Measurements from ENCODE around the gene PSMC3.

PSMC3 gene

DNA sequence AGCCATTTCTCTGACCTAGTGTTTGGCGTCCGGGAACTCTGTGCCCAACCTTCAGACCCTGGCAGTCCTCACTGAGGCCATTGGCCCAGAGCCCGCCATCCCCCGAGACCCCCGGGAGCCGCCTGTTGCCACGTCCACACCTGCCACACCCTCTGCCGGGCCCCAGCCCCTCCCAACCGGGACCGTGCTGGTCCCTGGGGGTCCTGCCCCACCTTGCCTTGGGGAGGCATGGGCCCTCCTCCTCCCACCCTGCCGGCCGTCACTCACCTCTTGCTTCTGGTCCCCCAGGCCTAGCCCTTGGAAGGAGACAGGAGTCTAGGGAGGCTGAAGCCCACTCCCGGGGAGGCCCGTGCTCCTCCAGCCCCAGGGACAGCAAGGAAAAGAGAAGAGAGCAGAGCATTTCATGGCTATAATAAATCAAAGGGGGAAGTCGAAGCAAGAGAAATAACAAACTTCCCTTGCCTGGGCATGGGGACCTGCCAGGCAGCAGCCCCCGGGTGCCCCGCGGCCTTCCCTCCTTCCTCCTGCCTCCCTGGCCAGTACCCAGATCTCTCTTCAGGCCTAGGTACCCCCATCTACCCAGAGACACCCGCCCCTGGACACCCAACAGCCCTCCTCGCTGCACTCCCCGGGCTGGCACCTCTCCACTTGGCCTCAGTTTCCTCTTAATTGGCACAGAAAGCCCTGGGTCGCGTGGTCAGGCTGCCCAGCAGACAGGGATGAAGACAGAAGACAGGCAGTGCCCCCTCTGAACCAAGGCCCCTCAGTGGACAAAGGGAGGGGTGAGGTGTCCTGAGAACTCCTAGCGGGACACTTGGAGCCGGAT, 30.8 kb downstream of the PSMC3 start:
- DNase-seq, result no peak

- peak in 3 of 58 donors; percentile 22 to 37 (median 29) for DNase-seq
Measured at GRCh38 chr11:47394322-47395222, 31.7 kb downstream of the PSMC3 start.

DNA sequence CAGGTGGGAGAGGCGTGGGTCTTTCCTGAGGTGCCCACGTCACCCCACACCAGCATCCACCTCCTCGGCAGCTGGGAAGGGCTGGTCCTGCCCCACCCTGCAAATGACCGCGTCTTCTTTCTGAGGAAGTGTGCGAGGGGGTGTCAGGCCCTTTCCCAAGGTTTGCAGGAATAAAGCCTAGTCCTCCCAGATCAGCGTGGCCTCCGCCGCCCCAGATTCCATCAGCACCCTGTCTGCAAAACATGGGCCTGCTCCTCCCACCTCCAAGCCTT, 32.3 kb downstream of the PSMC3 start:
- DNase-seq, result no peak

- DNase-seq, result peak in 7 of 58 donors; percentile 23 to 73 (median 46)
Measured at GRCh38 chr11:47393163-47394049, 32.8 kb downstream of the PSMC3 start.

DNA sequence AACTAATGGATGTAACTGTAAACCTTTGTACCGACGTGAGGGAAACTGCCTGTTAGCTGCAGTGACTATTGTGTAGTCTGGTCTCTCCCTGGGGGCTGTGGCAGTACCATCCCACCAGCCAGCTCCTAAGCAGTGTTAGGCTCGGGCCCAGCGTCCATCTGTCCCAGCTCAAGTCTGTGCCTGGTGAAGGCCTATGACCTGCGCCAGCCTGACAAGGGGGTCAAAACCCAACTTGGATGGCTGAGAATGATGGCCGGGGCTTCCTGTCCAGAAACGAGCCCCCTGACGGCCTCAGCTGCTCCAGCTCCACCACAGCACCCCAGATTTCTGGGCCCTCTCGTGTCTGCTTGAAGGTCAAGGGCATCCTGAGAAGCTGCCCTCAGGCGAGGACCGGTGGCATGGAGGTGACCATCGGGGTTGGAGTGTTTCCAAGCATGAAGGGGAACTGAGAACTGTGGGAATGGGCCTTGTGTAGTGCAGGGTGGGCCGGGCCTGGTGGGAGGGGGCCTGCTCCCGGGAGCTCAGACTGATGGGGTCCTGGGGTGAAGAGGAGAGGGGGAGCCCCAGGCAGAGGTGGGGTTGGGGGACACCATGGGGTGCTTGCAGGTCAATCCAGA, 33.6 kb downstream of the PSMC3 start:
- no peak for DNase-seq

DNA sequence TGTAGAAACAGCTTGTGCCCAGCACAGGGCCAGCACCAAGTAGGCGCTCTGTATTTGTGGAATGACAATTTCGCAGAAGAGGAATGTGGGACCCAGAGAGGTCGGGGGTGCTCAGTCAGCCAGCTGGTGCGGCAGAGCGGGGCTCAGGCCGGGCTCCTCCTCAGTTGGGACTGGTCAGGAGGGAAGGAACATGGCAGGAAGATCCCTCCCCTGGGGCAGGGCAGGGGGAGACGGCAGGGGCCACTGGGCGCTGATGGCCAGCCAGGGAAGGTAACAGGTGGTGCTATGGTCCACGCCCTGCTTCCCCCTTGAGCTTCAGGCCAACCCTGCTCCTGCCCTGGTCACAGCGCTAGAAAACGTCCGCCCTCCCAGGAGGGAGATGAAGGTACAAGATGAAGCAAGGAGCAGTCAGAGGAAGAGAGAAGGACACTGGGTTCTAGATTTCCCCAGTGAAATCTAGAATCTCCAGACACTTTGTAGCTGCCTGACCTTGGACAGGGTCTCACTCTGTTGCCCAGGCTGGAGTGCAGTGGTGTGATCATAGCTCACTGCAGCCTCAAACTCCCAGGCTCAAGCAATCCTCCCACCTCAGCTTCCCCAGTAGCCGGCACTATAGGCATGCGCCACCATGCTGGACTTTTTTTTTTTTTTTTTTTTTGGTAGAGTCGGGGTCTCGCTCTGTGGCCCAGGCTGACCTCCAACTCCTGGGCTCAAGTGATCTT, 34.4 kb downstream of the PSMC3 start:
- DNase-seq, result no peak

GRCh38 chr11:47391077-47391583, 35.1 kb downstream of the PSMC3 start:
- DNase-seq, result peak in 2 of 58 donors; percentile 39 to 41

DNA sequence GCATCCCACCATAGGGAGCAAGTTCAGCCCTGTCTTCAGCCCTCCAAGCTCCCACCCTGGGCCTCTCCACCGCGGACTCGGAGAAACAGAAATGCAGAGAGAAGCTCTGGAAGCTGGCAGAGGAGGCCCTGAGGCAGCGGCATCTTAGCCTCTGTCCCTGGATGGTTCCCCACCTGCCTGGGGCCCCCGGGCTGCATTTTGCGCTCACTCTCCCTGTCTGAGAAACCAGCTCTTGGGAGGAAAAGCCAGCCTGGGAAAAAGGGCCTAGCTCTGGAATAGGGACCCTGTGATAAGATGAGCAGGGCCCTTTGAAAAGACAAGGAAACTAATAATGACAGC, 35.8 kb downstream of the PSMC3 start:
- DNase-seq, result no peak

- DNase-seq, result no peak
Measured at GRCh38 chr11:47389577-47390421, 36.4 kb downstream of the PSMC3 start.

- no peak for DNase-seq
Measured at GRCh38 chr11:47388697-47389576, 37.3 kb downstream of the PSMC3 start.

GRCh38 chr11:47387944-47388696, 38.1 kb downstream of the PSMC3 start:
- no peak for DNase-seq

- DNase-seq, result no peak
Measured at GRCh38 chr11:47384498-47384897, 41.7 kb downstream of the PSMC3 start.

DNA sequence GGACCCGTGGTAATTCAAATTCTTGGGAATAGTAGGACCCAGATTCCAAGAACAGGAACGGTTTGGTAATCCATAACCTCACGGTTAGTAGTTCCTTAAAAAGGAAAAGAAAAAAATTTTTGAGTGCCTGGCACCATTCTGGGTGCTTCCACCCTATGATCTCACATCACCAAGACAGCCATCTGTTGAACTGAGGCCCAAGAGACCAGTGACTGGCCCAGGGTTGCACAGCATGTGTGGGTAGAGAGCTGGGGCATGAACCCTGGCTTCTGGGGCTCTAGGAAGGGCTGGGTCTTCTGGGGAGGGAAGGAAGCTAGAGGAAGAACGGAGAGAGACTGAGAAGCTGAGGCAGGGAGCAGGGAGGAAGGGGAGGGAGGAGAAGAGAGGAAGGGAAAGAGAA, 43.2 kb downstream of the PSMC3 start:
- no peak for DNase-seq

DNA sequence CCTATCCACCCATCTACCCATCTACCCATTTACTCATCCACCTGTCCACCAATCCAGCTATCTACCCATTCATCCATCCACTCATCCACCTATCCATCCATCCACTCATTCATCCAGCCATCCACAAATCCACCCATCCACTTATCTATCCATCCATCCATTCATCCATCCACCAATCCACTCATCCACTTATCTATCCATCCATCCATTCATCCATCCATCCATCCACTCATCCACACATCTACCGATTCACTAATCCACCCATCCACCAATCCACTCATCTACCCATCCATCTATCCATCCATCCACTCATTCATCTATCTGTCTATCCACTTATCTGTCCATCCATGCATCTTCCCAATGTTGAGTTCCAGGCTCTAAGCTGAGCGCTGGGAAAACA, 46.2 kb downstream of the PSMC3 start:
- DNase-seq, result no peak

DNA sequence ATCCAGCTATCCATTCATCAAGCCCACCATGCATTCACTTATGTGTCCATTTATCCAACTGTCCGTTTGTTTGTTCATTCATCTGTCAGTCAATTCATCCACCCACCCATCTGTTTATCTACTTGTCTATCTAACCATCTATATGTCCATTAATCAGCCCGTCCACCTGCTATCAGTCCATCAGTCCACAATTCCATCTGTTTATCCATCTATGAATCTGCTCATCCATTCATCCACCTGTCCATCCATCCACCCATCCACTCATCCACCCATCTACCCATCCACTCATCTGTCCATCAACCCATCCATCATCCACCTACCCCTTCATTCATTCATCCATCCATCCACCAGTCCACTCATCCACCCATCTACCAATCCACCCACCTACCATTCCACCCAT, 46.9 kb downstream of the PSMC3 start:
- DNase-seq, result no peak

GRCh38 chr11:47378836-47379170, 47.4 kb downstream of the PSMC3 start:
- no peak for DNase-seq

- DNase-seq, result peak in 9 of 58 donors; percentile 17 to 49 (median 24)
Measured at GRCh38 chr11:47378010-47378835, 48.0 kb downstream of the PSMC3 start, which contains the start of gene SPI1. TSS of gene SPI1 (minus strand) at chr11:47378547. CDS start at chr11:47378353, 194 bp downstream.

Data from anterior cingulate cortex (tissue), 58 donors.